NCI-H1105 (cell line): ENCODE results near the gene ANKRD9.
A peak's percentile ranks its signal among the peaks of the same experiment; 100 is the strongest.
"Not testable (repeated sequence)": the region's sequence is repeated elsewhere in the genome, so short reads cannot be mapped to it uniquely, and the experiment has no call there.

Experiments used
- DNase-seq: peaks from one replicate; lab custom pipeline; 2025; lab: John Stamatoyannopoulos, UW

ANKRD9 gene

GRCh38 chr14:102538602-102539543 lies 29.3 kb upstream of the ANKRD9 start:
- no peak for DNase-seq

- DNase-seq: no peak
These were observed 28.5 kb upstream of the ANKRD9 start for GRCh38 chr14:102537981-102538601.

- DNase-seq: no peak
These were observed 22.7 kb upstream of the ANKRD9 start for GRCh38 chr14:102532204-102532658.

GRCh38 chr14:102530828-102531478 lies 21.4 kb upstream of the ANKRD9 start:
- DNase-seq: no peak

- DNase-seq: no peak
These were observed 19.0 kb upstream of the ANKRD9 start for GRCh38 chr14:102528431-102529170.

GRCh38 chr14:102525929-102526497 lies 16.4 kb upstream of the ANKRD9 start:
- no peak for DNase-seq

GRCh38 chr14:102525219-102525928 lies 15.8 kb upstream of the ANKRD9 start:
- peak; percentile 51 for DNase-seq

- DNase-seq: peak; percentile 99
These were observed 15.1 kb upstream of the ANKRD9 start for GRCh38 chr14:102524451-102525218.

- peak; percentile 77 for DNase-seq
These were observed 14.2 kb upstream of the ANKRD9 start for GRCh38 chr14:102523569-102524450.

- DNase-seq: no peak
These were observed 13.6 kb upstream of the ANKRD9 start for GRCh38 chr14:102523200-102523568.

GRCh38 chr14:102519709-102520108 lies 10.1 kb upstream of the ANKRD9 start:
- DNase-seq: not testable (repeated sequence)

GRCh38 chr14:102518063-102518648 lies 8.6 kb upstream of the ANKRD9 start:
- no peak for DNase-seq

- no peak for DNase-seq
These were observed 8.0 kb upstream of the ANKRD9 start for GRCh38 chr14:102517392-102518062.

GRCh38 chr14:102516531-102517391 lies 7.2 kb upstream of the ANKRD9 start:
- DNase-seq: peak; percentile 24

- no peak for DNase-seq
These were observed 5.6 kb upstream of the ANKRD9 start for GRCh38 chr14:102514987-102515733.
